Glutamatergic neuron (in vitro differentiated cells): ENCODE measurements around the gene WAC. TPM values are rescaled to one million over a fixed set of nuclear protein-coding genes. Genes with fewer than 3 reads are reported as not detected.

ENCODE experiments used
- DNase-seq: peaks from one replicate; pipeline ENCODE4 v3.0.0; 2022
- H3K27ac Mint-ChIP-seq: one replicate; pipeline ENCODE4 v1.8.0; 2020; ENCODE audit warnings: mild to moderate bottlenecking, mixed read lengths, inconsistent platforms; ENCODE audit not compliant: unreplicated experiment
- H3K27me3 Mint-ChIP-seq: one replicate; pipeline ENCODE4 v1.8.0; 2020; ENCODE audit warnings: mild to moderate bottlenecking, moderate library complexity, mixed read lengths, inconsistent platforms; ENCODE audit not compliant: unreplicated experiment
- H3K36me3 Mint-ChIP-seq: one replicate; pipeline ENCODE4 v1.8.0; 2020; ENCODE audit warnings: mild to moderate bottlenecking, mixed read lengths, inconsistent platforms; ENCODE audit not compliant: unreplicated experiment
- H3K4me1 Mint-ChIP-seq: one replicate; pipeline ENCODE4 v1.8.0; 2020; ENCODE audit warnings: mild to moderate bottlenecking, low read depth, mixed read lengths, inconsistent platforms; ENCODE audit not compliant: unreplicated experiment
- H3K4me3 Mint-ChIP-seq: one replicate; pipeline ENCODE4 v1.8.0; 2020; ENCODE audit warnings: mild to moderate bottlenecking, mixed read lengths, inconsistent platforms; ENCODE audit not compliant: unreplicated experiment
- H3K9me3 Mint-ChIP-seq: one replicate; pipeline ENCODE4 v1.8.0; 2020; ENCODE audit warnings: mild to moderate bottlenecking, moderate library complexity, mixed read lengths, inconsistent platforms; ENCODE audit not compliant: unreplicated experiment
- CTCF ChIP-seq: fragments of 200-600 bp; sonication (generic); IDR thresholded peaks from one replicate; pipeline ENCODE4 v1.5.0; 2021; ENCODE audit not compliant: partially characterized antibody, unreplicated experiment
- total RNA-seq: library from RNA; stranded (reverse); fragmentation: NEBNext Ultra II Directional; extraction: Animal tissue kit (Norgen Biotek cat#: 25700); gene quantifications from one replicate; pipeline ENCODE4 v1.2.1, GENCODE V29; 2021; ENCODE audit not compliant: unreplicated experiment

WAC gene
- total RNA-seq, 1 donor from 2014 or later = 121 TPM

GRCh38 chr10:28575852-28576251, 42.9 kb downstream of the WAC start:
- no peak overlapping the region for H3K27ac Mint-ChIP-seq
- no peak for TF ChIP-seq CTCF
- H3K36me3 Mint-ChIP-seq = no peaks in the 10 kb centered on the region
- no peaks in the 10 kb centered on the region for H3K9me3 Mint-ChIP-seq
- peaks cover 18% of the 10 kb centered on the region for H3K4me1 Mint-ChIP-seq
- no peak for DNase-seq
- H3K27me3 Mint-ChIP-seq = peaks cover 1% of the 10 kb centered on the region
- H3K4me3 Mint-ChIP-seq = no peak overlapping the region

- Mint-ChIP-seq H3K27ac (no peak overlapping the region), H3K4me1 (peaks cover 22% of the 10 kb centered on the region), H3K36me3 (no peaks in the 10 kb centered on the region), H3K4me3 (no peak overlapping the region), H3K27me3 (peaks cover 1% of the 10 kb centered on the region), H3K9me3 (no peaks in the 10 kb centered on the region)
- no peak for DNase-seq
- no peak for TF ChIP-seq CTCF
Measured at GRCh38 chr10:28577506-28577905, 44.6 kb downstream of the WAC start.

GRCh38 chr10:28578454-28578853, 45.5 kb downstream of the WAC start:
- H3K4me3 Mint-ChIP-seq = no peak overlapping the region
- H3K9me3 Mint-ChIP-seq = no peaks in the 10 kb centered on the region
- peaks cover 1% of the 10 kb centered on the region for H3K27me3 Mint-ChIP-seq
- DNase-seq = no peak
- no peaks in the 10 kb centered on the region for H3K36me3 Mint-ChIP-seq
- no peak for TF ChIP-seq CTCF
- H3K27ac Mint-ChIP-seq = no peak overlapping the region
- H3K4me1 Mint-ChIP-seq = peaks cover 17% of the 10 kb centered on the region

- Mint-ChIP-seq H3K4me1 (peaks cover 17% of the 10 kb centered on the region), H3K36me3 (no peaks in the 10 kb centered on the region), H3K27ac (no peak overlapping the region), H3K27me3 (peaks cover 1% of the 10 kb centered on the region), H3K4me3 (no peak overlapping the region), H3K9me3 (no peaks in the 10 kb centered on the region)
- TF ChIP-seq CTCF = no peak
- DNase-seq = no peak
Measured at GRCh38 chr10:28580825-28581224, 47.9 kb downstream of the WAC start.

GRCh38 chr10:28581916-28582315, 49.0 kb downstream of the WAC start:
- H3K4me3 Mint-ChIP-seq = no peak overlapping the region
- peaks cover 17% of the 10 kb centered on the region for H3K4me1 Mint-ChIP-seq
- DNase-seq = no peak
- no peak for TF ChIP-seq CTCF
- no peak overlapping the region for H3K27ac Mint-ChIP-seq
- H3K36me3 Mint-ChIP-seq = no peaks in the 10 kb centered on the region
- no peaks in the 10 kb centered on the region for H3K9me3 Mint-ChIP-seq
- H3K27me3 Mint-ChIP-seq = peaks cover 1% of the 10 kb centered on the region
